SK-N-SH (cell line): ENCODE data around the gene NOP16.

Source experiments
- MXI1 ChIP-seq: IDR thresholded peaks from 2 replicates; pipeline ENCODE4 v1.6.1; 2012; ENCODE audit warnings: mild to moderate bottlenecking, low read depth, low read length, improper control_type of control experiment
- RCOR1 ChIP-seq: fragments of 150-350 bp; IDR thresholded peaks from 2 replicates; pipeline ENCODE4 v1.6.1; 2017; ENCODE audit warnings: antibody characterized with exemption, low read length
- RFX5 ChIP-seq: IDR thresholded peaks from 2 replicates; pipeline ENCODE4 v1.6.1; 2012; ENCODE audit warnings: mild to moderate bottlenecking, improper control_type of control experiment, low read length
- TAF1 ChIP-seq: IDR thresholded peaks from 2 replicates; pipeline ENCODE4 v1.6.1; 2012; ENCODE audit warnings: low read depth, mild to moderate bottlenecking, low read length, moderate library complexity, borderline replicate concordance
- TEAD4 ChIP-seq: IDR thresholded peaks from 2 replicates; pipeline ENCODE4 v1.4.0; 2012; ENCODE audit warnings: mild to moderate bottlenecking, borderline replicate concordance; ENCODE audit not compliant: insufficient read depth
- USF2 ChIP-seq: fragments of 150-350 bp; IDR thresholded peaks from 2 replicates; pipeline ENCODE4 v1.6.1; 2017; ENCODE audit warnings: antibody characterized with exemption, low read length, low read depth, borderline replicate concordance
- TF ChIP-seq, protein P1 (sequence below): fragments of 200-600 bp; sonication (generic); IDR thresholded peaks from 2 replicates; pipeline ENCODE4 v1.6.1; 2017; ENCODE audit warnings: antibody characterized with exemption, mild to moderate bottlenecking, moderate library complexity
- TF ChIP-seq, protein P2 (sequence below): fragments of 150-350 bp; IDR thresholded peaks from 2 replicates; pipeline ENCODE4 v1.6.1; 2016; ENCODE audit warnings: mild to moderate bottlenecking, low read depth, low read length

DNA sequence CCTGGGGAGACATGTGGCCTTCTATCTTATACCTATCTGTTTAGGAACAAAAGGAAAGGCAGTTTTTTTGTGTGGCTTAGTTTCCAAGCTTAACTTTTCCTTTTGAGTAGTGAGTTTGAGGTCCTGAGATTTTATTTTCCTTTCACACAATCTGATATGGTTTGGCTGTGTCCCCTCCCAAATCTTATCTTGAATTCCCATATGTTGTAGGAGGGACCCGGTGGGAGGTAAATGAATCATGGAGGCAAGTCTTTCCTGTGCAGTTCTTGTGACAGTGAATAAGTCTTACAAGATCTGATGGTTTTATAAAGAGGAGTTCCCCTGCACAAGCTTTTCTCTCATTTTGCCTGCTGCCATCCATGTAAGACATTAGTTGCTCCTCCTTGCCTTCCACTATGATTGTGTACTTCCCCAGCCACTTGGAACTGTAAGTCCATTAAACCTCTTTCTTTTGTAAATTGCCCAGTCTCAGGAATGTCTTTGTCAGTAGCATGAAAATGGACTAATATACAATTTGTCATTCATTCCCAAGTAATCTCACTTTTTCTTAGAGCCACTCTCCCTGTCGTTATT, 32.7 kb upstream of the NOP16 start:
- TF ChIP-seq, protein P1, sequence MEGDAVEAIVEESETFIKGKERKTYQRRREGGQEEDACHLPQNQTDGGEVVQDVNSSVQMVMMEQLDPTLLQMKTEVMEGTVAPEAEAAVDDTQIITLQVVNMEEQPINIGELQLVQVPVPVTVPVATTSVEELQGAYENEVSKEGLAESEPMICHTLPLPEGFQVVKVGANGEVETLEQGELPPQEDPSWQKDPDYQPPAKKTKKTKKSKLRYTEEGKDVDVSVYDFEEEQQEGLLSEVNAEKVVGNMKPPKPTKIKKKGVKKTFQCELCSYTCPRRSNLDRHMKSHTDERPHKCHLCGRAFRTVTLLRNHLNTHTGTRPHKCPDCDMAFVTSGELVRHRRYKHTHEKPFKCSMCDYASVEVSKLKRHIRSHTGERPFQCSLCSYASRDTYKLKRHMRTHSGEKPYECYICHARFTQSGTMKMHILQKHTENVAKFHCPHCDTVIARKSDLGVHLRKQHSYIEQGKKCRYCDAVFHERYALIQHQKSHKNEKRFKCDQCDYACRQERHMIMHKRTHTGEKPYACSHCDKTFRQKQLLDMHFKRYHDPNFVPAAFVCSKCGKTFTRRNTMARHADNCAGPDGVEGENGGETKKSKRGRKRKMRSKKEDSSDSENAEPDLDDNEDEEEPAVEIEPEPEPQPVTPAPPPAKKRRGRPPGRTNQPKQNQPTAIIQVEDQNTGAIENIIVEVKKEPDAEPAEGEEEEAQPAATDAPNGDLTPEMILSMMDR: no peak
- TF ChIP-seq USF2 (no peak), TAF1 (no peak), TEAD4 (no peak), RFX5 (no peak), MXI1 (no peak), RCOR1 (no peak)
- TF ChIP-seq, protein P2, sequence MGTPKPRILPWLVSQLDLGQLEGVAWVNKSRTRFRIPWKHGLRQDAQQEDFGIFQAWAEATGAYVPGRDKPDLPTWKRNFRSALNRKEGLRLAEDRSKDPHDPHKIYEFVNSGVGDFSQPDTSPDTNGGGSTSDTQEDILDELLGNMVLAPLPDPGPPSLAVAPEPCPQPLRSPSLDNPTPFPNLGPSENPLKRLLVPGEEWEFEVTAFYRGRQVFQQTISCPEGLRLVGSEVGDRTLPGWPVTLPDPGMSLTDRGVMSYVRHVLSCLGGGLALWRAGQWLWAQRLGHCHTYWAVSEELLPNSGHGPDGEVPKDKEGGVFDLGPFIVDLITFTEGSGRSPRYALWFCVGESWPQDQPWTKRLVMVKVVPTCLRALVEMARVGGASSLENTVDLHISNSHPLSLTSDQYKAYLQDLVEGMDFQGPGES: no peak
